ENCODE measurements around the gene ANGPTL2. TPM values are rescaled to one million over a fixed set of nuclear protein-coding genes. Genes with fewer than 3 reads are reported as not detected.

The ANGPTL2 gene
- total and polyA plus RNA-seq, 2 of the 4 experiments (the other 2 are of a cell fraction) = 9.5 to 25.1 TPM

- CTCF ChIA-PET = interaction anchor here (1.0 kb wide), 1 partner anchor 112 kb away, joined by 3 read pairs; no protein-coding TSS in a partner anchor
- Histone ChIP-seq H2BK5ac (ENCODE audit: low read depth, low read length, poor library complexity, severe bottlenecking) (no peak overlapping the region), H3K9me3 (ENCODE audit: control insufficient read depth, insufficient read depth, low read length) (no peaks in the 10 kb centered on the region), H3K27ac (ENCODE audit: insufficient read depth, low read length) (no peak overlapping the region), H3K18ac (ENCODE audit: low read depth, low read length) (no peak overlapping the region), H4K5ac (ENCODE audit: low read depth, low read length) (no peak overlapping the region), H4K20me1 (ENCODE audit: insufficient read depth, low read length) (no peaks in the 10 kb centered on the region), H3K79me1 (ENCODE audit: low read depth in 1 of 2, low read length in 2 of 2) (no peaks in the 10 kb centered on the region; a peak in 1 of 4 replicates), H3K4me2 (ENCODE audit: low read depth, low read length) (no peak overlapping the region), H3K27me3 (ENCODE audit: control insufficient read depth, insufficient read depth, low read length) (no peaks in the 10 kb centered on the region), H3K9me1 (ENCODE audit: insufficient read depth, low read length) (peaks cover 18% of the 10 kb centered on the region), H3K4me1 (ENCODE audit: control insufficient read depth, insufficient read depth, low read length) (peaks cover 4% of the 10 kb centered on the region), H2AFZ (replicated peaks; ENCODE audit: low read length, poor library complexity) (no peak overlapping the region), H2AK9ac (replicated peaks; ENCODE audit: low read depth, low read length, poor library complexity) (peak overlapping the region; percentile 20), H3K23ac (ENCODE audit: low read depth, low read length) (0 out of 2 replicates have a peak overlapping the region, but pooled peaks have one; percentile 41), H2BK15ac (ENCODE audit: low read depth, low read length) (no peak overlapping the region), H3K9ac (ENCODE audit: low read depth, low read length) (no peak overlapping the region), H2BK20ac (ENCODE audit: low read depth, low read length) (peak overlapping the region; percentile 46; the same call in 1 of the 2 replicates), H3K14ac (replicated peaks; ENCODE audit: low read depth, low read length) (no peak overlapping the region), H2BK120ac (ENCODE audit: low read depth, low read length) (peak overlapping the region; percentile 64), H4K91ac (ENCODE audit: insufficient read depth, low read depth, low read length) (no peak overlapping the region; the same call in 1 of the 2 replicates), H3K56ac (ENCODE audit: extremely low read depth, insufficient read depth, low read length) (no peak overlapping the region), H3K36me3 (ENCODE audit: control insufficient read depth, insufficient read depth, low read length) (no peaks in the 10 kb centered on the region), H3K4me3 (ENCODE audit: insufficient read depth, low read depth, low read length) (no peak overlapping the region), H4K8ac (ENCODE audit: low read depth in 2 of 2, low read length in 2 of 2) (no peak overlapping the region), H3K4ac (ENCODE audit: low read depth, low read length) (no peak overlapping the region), H2AK5ac (ENCODE audit: low read depth, low read length) (peak overlapping the region; percentile 77; the same call in 1 of the 2 replicates)
- 100% methylated on average over 1 of the region's 8 CpGs; no CpG with 5 or more reads in 1 of the 2 experiments for WGBS, 2 experiments (ENCODE audit: extremely low coverage in 2 of 2, insufficient read length in 1 of 2)
- in situ Hi-C loops (cut with MboI; ENCODE audit: low sequenced_read_pairs) (no loop called here), dilution Hi-C loops (cut with HindIII; ENCODE audit: low sequenced_read_pairs, unreplicated experiment) (no loop called here), intact Hi-C loops (cut with micrococcal nuclease) (no loop called here)
- no peak for TF ChIP-seq CHD1 (IDR thresholded peaks at IDR 0.05; ENCODE audit: low read depth, low read length)
- no peak for TF ChIP-seq POLR2A (IDR thresholded peaks at IDR 0.05; ENCODE audit: low read depth, low read length)
- no peak for TF ChIP-seq RAD21 (IDR thresholded peaks at IDR 0.05; ENCODE audit: low read length)
- no peak for TF ChIP-seq MAZ (IDR thresholded peaks at IDR 0.05; ENCODE audit: borderline replicate concordance, low read depth, low read length)
- TF ChIP-seq BHLHE40 (IDR thresholded peaks at IDR 0.05; ENCODE audit: low read depth, low read length) = no peak
- no peak for TF ChIP-seq ELK1 (IDR thresholded peaks at IDR 0.05; ENCODE audit: borderline replicate concordance, low read depth, low read length)
- TF ChIP-seq FOS (IDR thresholded peaks at IDR 0.05; ENCODE audit: low read depth, low read length) = no peak
- TF ChIP-seq MXI1 (IDR thresholded peaks at IDR 0.05; ENCODE audit: borderline replicate concordance, low read depth, low read length) = no peak
- no peak for TF ChIP-seq SMC3 (IDR thresholded peaks at IDR 0.05; ENCODE audit: low read depth, low read length)
- no peak for TF ChIP-seq CTCF (conservative IDR thresholded peaks at IDR 0.05; ENCODE audit: low read depth, low read length)
- POLR2A ChIA-PET (ENCODE audit: unreplicated experiment) = no interaction called here
- no TSS peak for BruUV-seq (replicated peaks)
- DNase-seq (no peak), ATAC-seq (ENCODE audit: low read depth) (no peak)
These were observed 70.4 kb downstream of the ANGPTL2 start for GRCh38 chr9:127051881-127052595.
